RWPE2 (cell line): ENCODE results near the gene ABTB2.

Experiments used
- ATAC-seq: fragments of 200-7000 bp; cut with Tn5 transposase; 3 replicates; pipeline ENCODE4 v1.9.1; 2021; ENCODE audit warnings: low read depth
- DNase-seq: peaks from one replicate; pipeline ENCODE4 v3.0.0-alpha.2; 2020; ENCODE audit warnings: low spot score
- H3K27ac ChIP-seq: fragments of 450-650 bp; 2 replicates; pipeline ENCODE4 v1.5.1; 2017; ENCODE audit warnings: mild to moderate bottlenecking; ENCODE audit not compliant: poor library complexity, severe bottlenecking
- H3K27me3 ChIP-seq: fragments of 250-450 bp; sonication (Bioruptor Pico); 2 replicates; pipeline ENCODE4 v1.5.1; 2021; ENCODE audit warnings: mild to moderate bottlenecking, moderate library complexity; ENCODE audit not compliant: insufficient read depth, poor library complexity, severe bottlenecking
- H3K36me3 ChIP-seq: fragments of 250-450 bp; sonication (Bioruptor Pico); 2 replicates; pipeline ENCODE4 v1.5.1; 2020; ENCODE audit warnings: low read depth, mild to moderate bottlenecking, moderate library complexity
- H3K4me1 ChIP-seq: fragments of 250-450 bp; sonication (Bioruptor Pico); 2 replicates; pipeline ENCODE4 v1.5.1; 2021; ENCODE audit warnings: mild to moderate bottlenecking, moderate library complexity; ENCODE audit not compliant: insufficient read depth, poor library complexity, severe bottlenecking
- H3K4me3 ChIP-seq: fragments of 250-450 bp; sonication (Bioruptor Pico); 2 replicates; pipeline ENCODE4 v1.5.1; 2021; ENCODE audit warnings: mild to moderate bottlenecking, moderate library complexity; ENCODE audit not compliant: severe bottlenecking
- H3K9me3 ChIP-seq: fragments of 250-450 bp; sonication (Bioruptor Pico); 2 replicates; pipeline ENCODE4 v1.5.1; 2021; ENCODE audit warnings: mild to moderate bottlenecking, moderate library complexity; ENCODE audit not compliant: severe bottlenecking
- TF ChIP-seq, protein P1 (sequence below): fragments of 450-650 bp; IDR thresholded peaks from one replicate; pipeline ENCODE4 v1.5.1; 2017; ENCODE audit warnings: mild to moderate bottlenecking, moderate library complexity; ENCODE audit not compliant: poor library complexity, severe bottlenecking

ABTB2 gene

DNA sequence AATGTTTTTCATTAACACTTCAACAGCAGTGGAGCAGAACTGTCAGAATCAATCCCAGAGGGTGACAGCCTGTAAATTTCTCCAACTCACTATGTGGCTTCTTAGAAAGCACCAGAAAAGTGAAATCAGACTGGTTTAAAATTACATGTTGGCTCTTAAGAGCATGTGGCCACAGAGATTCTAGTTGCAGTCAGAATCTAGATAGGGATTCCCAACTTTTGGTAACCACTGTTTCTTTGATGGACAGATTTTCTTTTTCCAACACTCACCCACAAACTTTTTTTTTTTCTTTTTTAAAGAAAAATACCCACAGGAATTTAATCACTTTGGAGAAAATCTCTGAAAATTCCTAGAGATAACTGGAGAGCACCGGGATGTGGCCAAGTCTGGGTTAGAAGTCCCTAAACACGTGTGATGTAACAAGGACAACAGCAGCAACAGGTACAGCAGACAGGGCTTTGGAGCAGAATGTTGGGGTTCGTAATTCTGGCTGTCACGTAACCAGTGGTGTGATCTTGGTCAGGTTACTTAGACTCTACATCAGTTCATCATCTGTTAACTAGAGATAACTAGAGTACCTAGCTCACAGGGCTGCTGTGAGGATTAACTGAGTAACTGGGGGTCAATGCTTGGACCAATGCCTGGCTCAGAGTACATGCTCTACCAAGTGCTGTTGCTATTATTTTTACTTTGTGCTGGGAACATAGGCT, 152.3 kb downstream of the ABTB2 start:
- Histone ChIP-seq H3K9me3 (no peaks in the 10 kb centered on the region), H3K27me3 (no peaks in the 10 kb centered on the region), H3K4me3 (no peak overlapping the region), H3K4me1 (peaks cover 15% of the 10 kb centered on the region), H3K27ac (peak overlapping the region; percentile 49), H3K36me3 (no peaks in the 10 kb centered on the region)
- peak; percentile 1; the same call in 1 of the 3 replicates for ATAC-seq
- no peak for DNase-seq
- TF ChIP-seq, protein P1, sequence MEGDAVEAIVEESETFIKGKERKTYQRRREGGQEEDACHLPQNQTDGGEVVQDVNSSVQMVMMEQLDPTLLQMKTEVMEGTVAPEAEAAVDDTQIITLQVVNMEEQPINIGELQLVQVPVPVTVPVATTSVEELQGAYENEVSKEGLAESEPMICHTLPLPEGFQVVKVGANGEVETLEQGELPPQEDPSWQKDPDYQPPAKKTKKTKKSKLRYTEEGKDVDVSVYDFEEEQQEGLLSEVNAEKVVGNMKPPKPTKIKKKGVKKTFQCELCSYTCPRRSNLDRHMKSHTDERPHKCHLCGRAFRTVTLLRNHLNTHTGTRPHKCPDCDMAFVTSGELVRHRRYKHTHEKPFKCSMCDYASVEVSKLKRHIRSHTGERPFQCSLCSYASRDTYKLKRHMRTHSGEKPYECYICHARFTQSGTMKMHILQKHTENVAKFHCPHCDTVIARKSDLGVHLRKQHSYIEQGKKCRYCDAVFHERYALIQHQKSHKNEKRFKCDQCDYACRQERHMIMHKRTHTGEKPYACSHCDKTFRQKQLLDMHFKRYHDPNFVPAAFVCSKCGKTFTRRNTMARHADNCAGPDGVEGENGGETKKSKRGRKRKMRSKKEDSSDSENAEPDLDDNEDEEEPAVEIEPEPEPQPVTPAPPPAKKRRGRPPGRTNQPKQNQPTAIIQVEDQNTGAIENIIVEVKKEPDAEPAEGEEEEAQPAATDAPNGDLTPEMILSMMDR, result no peak

DNA sequence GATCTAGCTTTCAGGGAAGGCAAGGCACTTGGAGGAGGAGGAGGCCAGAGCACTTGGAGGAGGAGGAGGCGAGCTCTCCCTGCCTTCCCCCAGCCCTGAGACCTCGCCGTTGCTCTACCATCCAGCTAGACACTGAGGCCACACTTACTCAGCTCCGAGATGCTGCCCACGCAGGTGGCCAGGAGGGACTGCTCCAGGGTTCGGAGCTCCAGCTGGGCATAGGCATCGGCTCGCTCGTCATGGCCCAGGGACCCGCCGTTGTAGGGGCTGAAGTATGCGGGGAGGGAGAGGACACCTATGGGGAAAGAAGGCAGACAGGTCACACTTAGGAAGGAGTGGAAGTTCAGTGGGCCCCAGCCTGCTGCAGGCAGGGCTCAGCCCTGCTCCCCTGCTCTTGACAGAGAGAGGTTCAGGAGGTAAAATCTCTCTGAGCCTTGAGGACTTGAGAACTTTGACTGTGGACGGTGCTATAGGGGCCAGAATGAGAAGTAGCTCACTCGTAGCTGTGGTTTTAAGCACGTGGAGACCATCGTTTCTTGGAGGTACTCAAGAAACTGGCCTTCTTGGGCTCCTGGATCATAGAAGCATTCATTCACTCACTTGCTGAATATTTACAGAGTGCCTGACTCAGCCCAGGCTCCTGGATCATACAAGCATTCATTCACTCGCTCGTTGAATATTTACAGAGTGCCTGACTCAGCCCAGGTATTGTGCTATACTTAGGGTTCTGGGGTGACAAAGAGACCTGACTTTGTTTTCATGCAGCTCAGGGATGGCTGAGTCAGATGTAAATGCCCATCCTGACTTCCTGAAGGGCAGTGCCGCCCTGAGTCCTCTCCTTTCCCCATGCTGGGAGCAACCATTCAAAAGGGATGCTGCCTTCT, 153.2 kb downstream of the ABTB2 start:
- Histone ChIP-seq H3K27me3 (no peaks in the 10 kb centered on the region), H3K36me3 (no peaks in the 10 kb centered on the region), H3K9me3 (no peaks in the 10 kb centered on the region), H3K27ac (peak overlapping the region; percentile 49), H3K4me3 (no peak overlapping the region), H3K4me1 (peaks cover 15% of the 10 kb centered on the region)
- TF ChIP-seq, protein P1, result no peak
- DNase-seq (no peak), ATAC-seq (peak; percentile 99)

DNA sequence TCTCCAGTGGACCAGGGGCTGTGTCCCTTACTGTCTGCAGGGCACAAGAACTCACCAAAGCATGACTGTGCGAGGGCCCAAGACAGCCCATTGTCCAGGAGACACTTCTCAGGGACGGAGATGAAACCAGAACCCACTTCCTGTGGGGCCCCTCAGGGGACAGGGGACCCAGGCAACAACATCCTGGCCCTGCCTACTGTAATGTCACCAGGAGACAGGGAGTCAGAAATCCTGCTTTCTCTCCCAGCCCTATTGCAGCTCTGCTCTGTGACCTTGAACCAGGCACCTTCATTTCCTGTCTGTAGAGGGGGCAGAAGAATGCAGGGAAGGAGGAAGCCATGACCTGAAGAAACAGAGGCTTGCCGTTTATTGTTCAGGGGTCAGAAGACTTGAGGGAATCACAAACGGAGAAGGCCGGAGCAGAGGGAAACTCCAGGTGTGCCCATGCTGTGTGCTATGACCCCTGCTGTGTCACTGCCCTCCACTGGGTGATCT, 154.4 kb downstream of the ABTB2 start:
- Histone ChIP-seq H3K36me3 (no peaks in the 10 kb centered on the region), H3K27me3 (no peaks in the 10 kb centered on the region), H3K9me3 (no peaks in the 10 kb centered on the region), H3K4me1 (peaks cover 15% of the 10 kb centered on the region), H3K27ac (no peak overlapping the region), H3K4me3 (no peak overlapping the region)
- DNase-seq (no peak), ATAC-seq (no peak)
- TF ChIP-seq, protein P1, result no peak

DNA sequence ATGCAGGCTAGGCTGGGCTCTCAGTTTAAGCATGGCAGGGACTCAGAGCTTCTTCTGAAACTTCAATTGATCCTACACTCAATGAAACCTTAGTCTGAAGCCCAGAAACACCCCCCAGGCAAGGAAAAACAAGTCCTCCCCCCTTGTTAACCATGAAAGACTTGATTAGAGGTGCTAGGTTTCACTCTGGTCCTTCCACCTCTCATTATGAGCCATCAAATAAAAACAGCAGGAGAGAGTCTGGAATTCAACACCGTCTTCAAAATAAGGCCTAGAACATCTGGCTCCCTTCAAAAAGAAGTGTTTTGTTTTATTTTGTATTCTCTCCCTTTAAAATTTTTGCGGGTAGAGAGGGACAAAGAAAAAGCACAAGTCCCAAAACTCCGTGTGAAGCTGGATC, 156.7 kb downstream of the ABTB2 start:
- Histone ChIP-seq H3K27ac (no peak overlapping the region), H3K9me3 (no peaks in the 10 kb centered on the region), H3K27me3 (no peaks in the 10 kb centered on the region), H3K4me1 (peaks cover 12% of the 10 kb centered on the region), H3K36me3 (no peaks in the 10 kb centered on the region), H3K4me3 (no peak overlapping the region)
- DNase-seq (no peak), ATAC-seq (no peak)
- TF ChIP-seq, protein P1, result no peak
